ENCODE data around the gene TTLL9.
A peak's percentile ranks its signal among the peaks of the same experiment; 100 is the strongest.

TTLL9 gene

DNA sequence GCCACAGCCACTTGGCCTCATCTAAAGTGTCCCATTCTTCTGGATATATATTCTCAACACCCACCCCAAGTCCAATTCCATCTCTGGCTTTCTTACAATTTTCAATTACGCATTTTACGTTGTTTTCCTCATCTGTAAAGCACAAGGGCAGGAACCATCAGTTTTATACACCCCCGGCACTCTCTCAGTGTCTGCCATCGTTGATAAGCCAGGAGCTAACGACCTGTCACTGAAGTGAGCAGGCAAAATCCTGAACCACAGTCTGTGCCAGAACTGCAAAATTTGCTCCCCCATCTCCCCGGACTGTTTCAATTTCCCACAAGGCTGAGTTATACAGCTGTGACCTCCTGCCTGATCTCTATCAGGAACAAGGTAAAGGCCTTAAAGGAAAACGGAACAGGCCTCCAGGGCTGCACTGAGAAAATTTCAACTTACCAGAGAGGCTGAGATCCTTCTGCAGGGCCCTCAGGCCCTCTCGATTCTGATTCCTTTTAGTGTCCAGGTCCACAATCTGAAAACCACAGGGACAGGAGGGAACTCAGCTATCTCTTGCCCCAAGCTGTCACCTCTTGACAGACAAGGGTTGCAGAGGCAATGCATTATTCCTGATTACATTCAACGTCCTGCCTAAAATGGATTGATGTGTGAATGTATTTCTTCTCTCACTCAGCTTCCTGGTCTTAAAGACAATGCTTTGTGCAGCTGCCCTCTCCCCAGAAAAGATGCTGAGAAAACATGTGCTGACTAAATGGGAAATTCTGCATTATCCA lies 79.6 kb downstream of the TTLL9 start:
- peaks cover 6% of the 10 kb centered on the region for H3K4me1 ChIP-seq (ENCODE audit: low read depth, poor library complexity, severe bottlenecking)
- TF ChIP-seq, protein P1, sequence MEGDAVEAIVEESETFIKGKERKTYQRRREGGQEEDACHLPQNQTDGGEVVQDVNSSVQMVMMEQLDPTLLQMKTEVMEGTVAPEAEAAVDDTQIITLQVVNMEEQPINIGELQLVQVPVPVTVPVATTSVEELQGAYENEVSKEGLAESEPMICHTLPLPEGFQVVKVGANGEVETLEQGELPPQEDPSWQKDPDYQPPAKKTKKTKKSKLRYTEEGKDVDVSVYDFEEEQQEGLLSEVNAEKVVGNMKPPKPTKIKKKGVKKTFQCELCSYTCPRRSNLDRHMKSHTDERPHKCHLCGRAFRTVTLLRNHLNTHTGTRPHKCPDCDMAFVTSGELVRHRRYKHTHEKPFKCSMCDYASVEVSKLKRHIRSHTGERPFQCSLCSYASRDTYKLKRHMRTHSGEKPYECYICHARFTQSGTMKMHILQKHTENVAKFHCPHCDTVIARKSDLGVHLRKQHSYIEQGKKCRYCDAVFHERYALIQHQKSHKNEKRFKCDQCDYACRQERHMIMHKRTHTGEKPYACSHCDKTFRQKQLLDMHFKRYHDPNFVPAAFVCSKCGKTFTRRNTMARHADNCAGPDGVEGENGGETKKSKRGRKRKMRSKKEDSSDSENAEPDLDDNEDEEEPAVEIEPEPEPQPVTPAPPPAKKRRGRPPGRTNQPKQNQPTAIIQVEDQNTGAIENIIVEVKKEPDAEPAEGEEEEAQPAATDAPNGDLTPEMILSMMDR (conservative IDR thresholded peaks at IDR 0.05; ENCODE audit: low read depth, low read length) = no peak
- peaks cover 21% of the 10 kb centered on the region for H3K79me2 ChIP-seq (ENCODE audit: insufficient read depth, low read depth)
- H3K36me3 ChIP-seq (ENCODE audit: insufficient read depth) = peaks cover 18% of the 10 kb centered on the region; the same call in 1 of the 2 replicates
- H3K4me3 ChIP-seq (IDR thresholded peaks at IDR 0.05; ENCODE audit: insufficient read depth, low read depth, low read length) = no peak overlapping the region
- H3K4me2 ChIP-seq = peak overlapping the region; percentile 96
- H3K27ac ChIP-seq = no peak overlapping the region
- no peaks in the 10 kb centered on the region for H4K20me1 ChIP-seq (ENCODE audit: insufficient read depth)
- H2AFZ ChIP-seq (ENCODE audit: low read depth) = no peak overlapping the region
- no peak overlapping the region for H3K9ac ChIP-seq
- peaks cover 9% of the 10 kb centered on the region; the same call in 1 of the 2 replicates for H3K27me3 ChIP-seq (ENCODE audit: insufficient read depth, low read depth)

DNA sequence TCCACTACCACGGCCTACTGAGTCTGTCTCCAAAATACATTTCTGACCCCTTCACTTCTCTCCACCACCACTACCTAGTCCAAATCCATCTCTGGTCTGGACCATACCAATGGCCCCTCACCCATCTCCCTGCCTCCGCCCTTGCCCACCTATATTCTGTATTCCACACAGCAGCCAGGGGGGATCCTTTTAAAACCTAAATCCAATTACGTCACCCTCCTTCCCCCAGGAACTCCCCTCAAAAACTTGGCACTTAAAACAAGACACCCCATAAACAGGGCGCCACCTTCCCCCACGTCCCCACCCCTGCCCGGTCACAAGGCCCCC lies 80.7 kb downstream of the TTLL9 start:
- peaks cover 18% of the 10 kb centered on the region; the same call in 1 of the 2 replicates for H3K36me3 ChIP-seq (ENCODE audit: insufficient read depth)
- peaks cover 19% of the 10 kb centered on the region for H3K27me3 ChIP-seq (ENCODE audit: insufficient read depth, low read depth)
- H4K20me1 ChIP-seq (ENCODE audit: insufficient read depth) = no peaks in the 10 kb centered on the region
- H3K9ac ChIP-seq = peak overlapping the region; percentile 77
- peak overlapping the region; percentile 29 for H3K27ac ChIP-seq
- peaks cover 6% of the 10 kb centered on the region for H3K4me1 ChIP-seq (ENCODE audit: low read depth, poor library complexity, severe bottlenecking)
- H3K4me3 ChIP-seq (IDR thresholded peaks at IDR 0.05; ENCODE audit: insufficient read depth, low read depth, low read length) = peak overlapping the region; percentile 73
- TF ChIP-seq, protein P1 (conservative IDR thresholded peaks at IDR 0.05; ENCODE audit: low read depth, low read length) = no peak
- H2AFZ ChIP-seq (ENCODE audit: low read depth) = peak overlapping the region; percentile 80
- peaks cover 21% of the 10 kb centered on the region for H3K79me2 ChIP-seq (ENCODE audit: insufficient read depth, low read depth)
- peak overlapping the region; percentile 96 for H3K4me2 ChIP-seq

DNA sequence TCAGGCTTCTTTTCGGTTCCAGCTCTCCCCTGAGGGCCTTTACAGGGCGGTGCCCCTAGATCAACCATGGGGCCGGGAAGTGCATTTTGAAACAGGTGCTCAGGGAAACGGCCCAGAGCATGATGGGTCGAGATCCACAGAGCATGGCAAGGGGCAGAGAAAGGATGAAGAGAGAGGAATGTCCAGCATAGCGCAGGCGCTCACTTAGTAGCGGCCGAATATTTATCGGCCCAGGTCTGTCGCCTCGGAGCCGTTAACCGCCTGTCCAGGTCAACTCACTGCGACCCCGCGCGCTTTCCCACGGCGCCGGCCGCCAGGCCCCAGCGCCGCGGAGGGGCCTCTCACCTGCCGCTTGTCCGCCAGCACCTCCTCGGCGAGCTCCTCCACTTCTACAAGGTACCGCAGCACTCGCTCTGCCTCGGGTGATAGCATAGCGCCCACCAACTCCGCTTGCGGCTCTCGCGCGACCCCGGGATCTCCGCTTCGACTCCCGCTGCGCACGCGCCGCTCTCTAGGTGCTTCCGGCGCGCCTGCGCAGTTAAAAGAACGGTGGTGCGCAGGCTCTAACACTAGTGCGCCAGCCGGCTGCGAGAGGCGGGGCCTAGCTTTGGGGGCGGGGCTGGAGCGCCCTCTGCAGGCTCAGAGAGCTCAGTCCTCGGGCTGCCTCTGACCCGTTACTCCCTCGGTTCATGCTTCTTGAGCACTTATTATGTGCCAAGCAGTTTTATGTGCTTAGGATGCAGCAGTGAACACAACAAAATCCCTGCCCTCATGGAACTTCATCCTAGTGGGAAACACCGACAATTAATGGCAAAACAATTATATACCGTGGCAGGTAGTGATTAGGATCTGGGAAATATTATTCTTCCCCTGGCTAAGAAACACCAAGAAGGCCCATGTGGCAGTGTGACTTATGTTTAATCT lies 81.4 kb downstream of the TTLL9 start, which contains the start of gene PDRG1:
Gene PDRG1 (minus strand): TSS at position 517 of the 924 bp plus-strand sequence. CDS start 85 bp downstream, at position 432.
- Histone ChIP-seq H3K27ac (peak within 1 kb of the TSS; percentile 29), H3K36me3 (ENCODE audit: insufficient read depth) (peaks cover 18% of the 10 kb centered on the region; the same call in 1 of the 2 replicates), H3K27me3 (ENCODE audit: insufficient read depth, low read depth) (peaks cover 24% of the 10 kb centered on the region), H2AFZ (ENCODE audit: low read depth) (peak within 1 kb of the TSS; percentile 80), H4K20me1 (ENCODE audit: insufficient read depth) (no peaks in the 10 kb centered on the region), H3K4me3 (IDR thresholded peaks at IDR 0.05; ENCODE audit: insufficient read depth, low read depth, low read length) (peak within 1 kb of the TSS; percentile 73), H3K9ac (peak within 1 kb of the TSS; percentile 77), H3K79me2 (ENCODE audit: insufficient read depth, low read depth) (peaks cover 21% of the 10 kb centered on the region), H3K4me2 (peak within 1 kb of the TSS; percentile 96), H3K4me1 (ENCODE audit: low read depth, poor library complexity, severe bottlenecking) (peaks cover 6% of the 10 kb centered on the region)
- TF ChIP-seq, protein P1 (conservative IDR thresholded peaks at IDR 0.05; ENCODE audit: low read depth, low read length) = peak; percentile 90

DNA sequence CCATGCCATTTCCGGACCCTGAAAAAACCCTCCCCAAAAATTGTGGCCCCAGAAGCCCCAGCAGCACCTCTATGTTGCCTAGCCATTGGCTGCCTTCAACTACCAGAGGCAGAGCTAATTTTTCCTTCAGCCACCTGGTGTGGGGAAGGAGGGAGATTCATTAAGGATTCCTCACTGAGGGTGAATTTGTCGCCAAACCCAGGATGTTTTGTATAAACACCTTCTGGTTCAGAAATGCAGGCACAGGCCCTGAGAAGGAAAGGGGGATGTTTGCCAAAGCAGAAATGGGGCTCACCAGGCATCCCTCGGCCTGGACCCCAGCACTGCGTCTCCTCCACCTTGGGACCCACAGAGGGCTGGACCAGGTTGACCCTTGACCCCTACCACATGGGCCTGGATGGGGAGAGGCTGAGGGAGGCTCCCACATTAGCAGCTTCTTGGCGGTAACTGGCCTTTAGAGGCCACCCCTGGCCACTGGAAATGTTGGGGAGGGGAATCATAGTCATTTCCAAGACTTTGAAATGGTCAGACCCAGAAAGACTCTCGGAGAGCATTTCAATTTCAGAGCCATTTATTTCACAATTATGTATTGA lies 83.2 kb downstream of the TTLL9 start:
- Histone ChIP-seq H3K4me2 (no peak overlapping the region), H3K9ac (no peak overlapping the region), H3K27ac (no peak overlapping the region), H3K4me3 (IDR thresholded peaks at IDR 0.05; ENCODE audit: insufficient read depth, low read depth, low read length) (no peak overlapping the region), H2AFZ (ENCODE audit: low read depth) (no peak overlapping the region), H4K20me1 (ENCODE audit: insufficient read depth) (no peaks in the 10 kb centered on the region), H3K79me2 (ENCODE audit: insufficient read depth, low read depth) (peaks cover 21% of the 10 kb centered on the region), H3K36me3 (ENCODE audit: insufficient read depth) (peaks cover 8% of the 10 kb centered on the region; the same call in 1 of the 2 replicates), H3K27me3 (ENCODE audit: insufficient read depth, low read depth) (peaks cover 41% of the 10 kb centered on the region), H3K4me1 (ENCODE audit: low read depth, poor library complexity, severe bottlenecking) (peaks cover 6% of the 10 kb centered on the region)
- TF ChIP-seq, protein P1 (conservative IDR thresholded peaks at IDR 0.05; ENCODE audit: low read depth, low read length) = no peak

Data from KMS-11 (cell line).